HG03108 (cell line): ENCODE data around the gene EED.

ENCODE experiments used
- ATAC-seq: cut with Tn5 transposase; IDR thresholded peaks from one replicate; pipeline ENCODE4 v1.9.1; 2021; ENCODE audit warnings: moderate library complexity; ENCODE audit not compliant: unreplicated experiment

Gene EED, protein sequence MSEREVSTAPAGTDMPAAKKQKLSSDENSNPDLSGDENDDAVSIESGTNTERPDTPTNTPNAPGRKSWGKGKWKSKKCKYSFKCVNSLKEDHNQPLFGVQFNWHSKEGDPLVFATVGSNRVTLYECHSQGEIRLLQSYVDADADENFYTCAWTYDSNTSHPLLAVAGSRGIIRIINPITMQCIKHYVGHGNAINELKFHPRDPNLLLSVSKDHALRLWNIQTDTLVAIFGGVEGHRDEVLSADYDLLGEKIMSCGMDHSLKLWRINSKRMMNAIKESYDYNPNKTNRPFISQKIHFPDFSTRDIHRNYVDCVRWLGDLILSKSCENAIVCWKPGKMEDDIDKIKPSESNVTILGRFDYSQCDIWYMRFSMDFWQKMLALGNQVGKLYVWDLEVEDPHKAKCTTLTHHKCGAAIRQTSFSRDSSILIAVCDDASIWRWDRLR

DNA sequence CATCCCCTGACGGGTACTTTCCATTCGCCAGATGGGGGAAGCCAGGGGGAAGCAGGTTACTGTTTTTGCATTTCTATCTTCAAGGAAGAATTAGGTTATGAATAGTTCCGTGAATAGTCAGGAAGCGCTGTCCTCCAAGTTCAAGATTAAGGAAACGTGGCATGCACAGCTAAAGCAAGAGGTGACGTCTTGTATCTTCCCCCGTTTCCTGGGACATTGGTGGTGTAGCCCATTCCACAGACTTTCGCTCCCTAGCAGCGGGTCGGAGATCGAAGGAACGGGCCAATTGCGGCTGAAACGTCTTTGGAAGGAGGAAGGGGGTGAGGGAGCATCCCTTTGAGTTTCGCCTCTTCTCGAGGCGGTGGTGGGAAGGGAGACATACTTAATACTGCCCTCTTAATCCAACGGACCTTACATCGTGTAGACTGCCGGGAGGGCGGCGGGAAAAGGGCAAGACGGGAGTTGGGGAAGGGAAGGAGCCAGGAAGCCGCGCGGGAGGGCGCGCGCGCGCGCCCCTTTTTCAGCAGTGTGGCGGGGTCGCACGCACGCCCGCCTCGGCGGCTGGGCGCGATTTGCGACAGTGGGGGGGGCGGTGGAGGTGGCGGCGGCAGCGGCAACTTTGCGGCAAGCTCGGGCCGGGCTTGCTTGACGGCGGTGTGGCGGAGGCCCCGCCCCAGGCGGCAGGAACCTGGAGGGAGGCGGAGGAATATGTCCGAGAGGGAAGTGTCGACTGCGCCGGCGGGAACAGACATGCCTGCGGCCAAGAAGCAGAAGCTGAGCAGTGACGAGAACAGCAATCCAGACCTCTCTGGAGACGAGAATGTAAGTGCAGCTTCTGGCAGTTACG is at the start of gene EED:
EED (plus strand) TSS at position 232 of the 847 bp plus-strand sequence; CDS start at position 709, 477 bp downstream.
- ATAC-seq, result peak; percentile 46

DNA sequence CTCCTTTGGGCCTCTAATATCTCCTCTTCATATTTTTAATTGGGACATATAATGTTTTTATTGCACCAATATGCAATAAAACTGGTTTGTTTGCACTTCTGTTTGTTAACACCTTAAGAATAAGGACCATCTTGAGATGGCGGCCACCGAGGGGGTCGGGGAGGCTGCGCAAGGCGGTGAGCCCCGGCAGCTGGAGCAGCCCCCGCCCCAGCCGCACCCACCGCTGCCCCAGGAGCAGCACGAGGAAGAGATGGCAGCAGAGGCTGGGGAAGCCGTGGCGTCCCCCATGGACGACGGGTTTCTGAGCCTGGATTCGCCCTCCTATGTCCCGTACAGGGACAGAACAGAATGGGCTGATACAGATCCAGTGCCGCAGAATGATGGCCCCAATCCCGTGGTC is 49.6 kb upstream of the EED start:
- no peak for ATAC-seq

DNA sequence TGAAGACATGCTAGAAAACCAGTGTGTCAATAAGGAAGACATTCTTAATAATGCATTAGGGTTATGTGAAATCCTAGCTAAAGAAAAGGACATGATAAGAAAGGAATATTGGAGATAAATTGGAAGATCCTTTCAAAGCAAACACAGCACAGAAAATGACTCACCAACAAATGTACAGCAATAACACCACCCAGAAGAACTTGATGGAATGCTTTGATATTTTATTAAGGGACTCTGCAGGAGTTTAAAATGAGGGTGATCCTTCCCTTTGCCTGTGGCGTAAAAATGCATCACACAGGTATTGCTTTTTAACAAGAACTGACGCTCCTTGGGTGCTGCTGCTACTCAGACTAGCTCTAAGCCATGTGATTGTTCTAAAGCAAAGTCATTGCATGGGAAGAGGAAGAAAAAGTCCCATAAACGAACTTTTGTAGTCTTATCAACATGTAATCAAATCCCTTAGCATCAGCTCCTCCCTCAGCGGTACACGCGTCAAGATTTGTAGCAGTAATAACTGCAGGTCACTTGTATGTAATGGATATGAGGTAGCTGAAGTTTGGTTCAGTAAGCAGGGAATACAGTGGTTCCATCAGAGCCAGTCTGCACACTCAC is 48.4 kb upstream of the EED start:
- no peak for ATAC-seq

DNA sequence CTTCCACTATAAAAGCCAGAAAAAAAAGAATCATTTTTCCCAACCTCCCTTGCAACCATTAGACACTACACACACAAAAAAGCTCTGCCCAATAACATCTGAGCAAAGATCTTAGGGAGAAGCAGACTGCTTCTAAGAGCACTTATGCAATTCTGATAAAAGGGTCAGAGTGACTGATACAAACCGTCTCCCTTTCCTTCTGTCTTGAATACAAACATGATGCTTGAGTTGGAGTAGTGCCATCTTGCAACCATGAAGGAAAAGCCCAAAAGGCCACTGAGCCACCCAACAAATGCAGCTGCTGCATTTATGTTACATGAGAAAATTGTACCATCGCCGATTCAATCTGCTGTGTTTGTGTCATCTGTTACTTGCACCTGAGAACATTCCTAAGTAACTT is 47.6 kb upstream of the EED start:
- no peak for ATAC-seq

DNA sequence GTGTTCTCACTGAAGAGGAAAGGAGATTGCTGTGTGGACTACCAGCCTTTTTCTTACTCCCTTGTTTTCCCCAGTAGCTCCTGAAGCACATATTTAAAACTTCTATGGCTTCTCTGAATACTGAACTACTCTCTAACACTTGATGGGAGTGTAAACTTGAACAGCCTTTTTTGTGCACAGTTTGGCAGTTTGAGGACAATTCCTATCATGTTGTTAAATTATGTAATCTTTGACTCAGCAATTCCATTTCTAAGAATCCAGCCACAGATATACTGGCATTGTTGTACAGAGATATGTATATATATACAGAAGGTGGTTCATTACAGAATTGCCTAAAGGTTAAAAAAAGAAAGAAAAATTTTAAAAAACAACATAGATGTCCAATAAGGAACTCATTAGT is 47.1 kb upstream of the EED start:
- ATAC-seq, result no peak

DNA sequence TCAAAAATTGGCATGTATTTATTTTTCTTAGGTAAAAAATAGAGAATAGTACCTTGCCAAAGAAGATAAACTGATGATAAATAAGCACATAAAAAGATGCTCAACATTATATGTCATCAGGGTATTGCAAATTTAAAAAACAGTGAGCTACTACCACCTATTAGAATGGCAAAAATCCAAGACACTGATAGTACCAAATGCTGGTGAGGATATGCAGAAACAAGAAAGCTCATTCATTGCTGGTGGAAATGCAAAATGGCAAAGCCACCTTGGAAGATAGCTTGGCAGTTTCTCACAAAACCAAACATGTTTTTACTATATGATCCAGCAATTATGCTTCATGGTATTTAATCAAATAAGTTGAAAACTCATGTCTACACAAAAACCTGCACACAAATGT is 46.4 kb upstream of the EED start:
- ATAC-seq, result no peak

DNA sequence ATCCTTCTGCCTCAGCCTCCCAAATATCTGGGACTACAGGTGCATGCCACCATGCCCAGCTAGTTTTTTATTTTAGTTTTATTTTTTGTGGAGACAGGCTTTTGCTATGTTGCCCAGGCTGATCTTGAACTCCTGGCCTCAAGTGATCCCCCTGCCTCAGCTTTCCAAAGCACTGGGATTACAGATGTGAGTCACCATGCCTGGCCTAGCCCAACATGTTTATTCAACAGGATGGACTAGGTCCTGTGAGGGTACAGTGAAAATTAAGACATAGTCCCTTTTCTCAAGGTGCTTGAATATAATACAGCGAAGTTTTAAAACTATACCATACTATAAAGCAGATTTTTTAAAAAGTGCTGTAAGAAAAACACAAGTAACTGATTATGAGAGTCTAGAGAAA is 45.2 kb upstream of the EED start:
- ATAC-seq, result no peak

DNA sequence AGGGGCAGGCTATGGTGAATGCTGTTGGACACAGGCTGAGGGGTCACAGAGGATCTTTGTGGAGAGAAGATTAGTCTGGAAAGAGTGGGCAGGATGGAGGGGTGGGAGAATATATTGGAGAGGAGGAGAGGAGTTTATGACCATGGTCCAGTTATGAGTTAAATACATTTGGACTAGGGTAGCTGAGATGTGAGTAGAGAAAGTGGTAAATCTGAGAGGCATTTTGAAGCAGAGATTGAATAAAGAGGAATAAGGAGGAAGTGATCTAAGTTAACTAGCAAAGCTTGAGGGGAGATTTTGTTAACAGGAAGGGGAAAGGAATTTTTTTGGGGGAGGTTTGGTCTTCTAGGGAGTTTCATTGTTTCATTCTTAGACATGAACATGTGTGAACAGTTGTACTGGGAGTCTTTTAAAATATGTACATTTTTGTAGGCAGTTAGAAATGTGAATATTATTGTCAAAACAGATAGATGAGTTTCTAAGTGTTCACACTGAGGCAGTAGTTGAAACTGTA is 43.1 kb upstream of the EED start:
- ATAC-seq, result no peak

DNA sequence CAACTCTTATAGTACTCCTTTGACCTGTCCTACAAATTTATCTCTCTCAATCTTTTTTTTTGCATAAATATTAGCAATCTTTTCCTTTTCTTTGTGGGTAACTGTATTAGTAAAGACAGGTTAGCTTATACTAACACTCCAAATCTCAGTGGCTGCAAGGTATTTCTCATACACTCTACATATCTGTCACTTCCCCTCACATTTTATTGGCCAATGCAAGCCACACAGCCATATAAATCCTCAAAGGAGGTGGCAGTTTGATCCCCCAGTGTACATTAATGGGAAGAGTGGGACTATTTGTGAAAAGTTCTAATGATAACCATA is 42.6 kb upstream of the EED start:
- ATAC-seq, result peak; percentile 27

DNA sequence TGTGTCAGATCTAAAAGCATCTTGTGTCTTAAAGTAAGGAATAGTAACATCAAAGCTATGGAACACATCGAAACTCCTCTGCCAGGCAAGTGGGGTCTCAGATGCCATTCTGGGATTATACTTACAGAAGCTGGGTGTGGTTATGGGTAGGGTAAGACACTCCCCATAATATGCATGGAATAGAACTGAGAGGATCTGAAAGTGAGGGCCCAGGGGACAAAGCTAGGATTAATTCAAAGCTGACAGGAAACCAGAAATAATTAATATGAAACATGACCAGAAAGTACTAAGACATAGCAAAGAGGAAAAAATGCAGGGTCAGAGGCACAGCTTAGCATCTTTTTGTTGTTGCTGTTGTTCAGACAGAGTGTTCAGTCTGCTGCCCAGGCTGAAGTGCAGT is 40.2 kb upstream of the EED start:
- no peak for ATAC-seq

DNA sequence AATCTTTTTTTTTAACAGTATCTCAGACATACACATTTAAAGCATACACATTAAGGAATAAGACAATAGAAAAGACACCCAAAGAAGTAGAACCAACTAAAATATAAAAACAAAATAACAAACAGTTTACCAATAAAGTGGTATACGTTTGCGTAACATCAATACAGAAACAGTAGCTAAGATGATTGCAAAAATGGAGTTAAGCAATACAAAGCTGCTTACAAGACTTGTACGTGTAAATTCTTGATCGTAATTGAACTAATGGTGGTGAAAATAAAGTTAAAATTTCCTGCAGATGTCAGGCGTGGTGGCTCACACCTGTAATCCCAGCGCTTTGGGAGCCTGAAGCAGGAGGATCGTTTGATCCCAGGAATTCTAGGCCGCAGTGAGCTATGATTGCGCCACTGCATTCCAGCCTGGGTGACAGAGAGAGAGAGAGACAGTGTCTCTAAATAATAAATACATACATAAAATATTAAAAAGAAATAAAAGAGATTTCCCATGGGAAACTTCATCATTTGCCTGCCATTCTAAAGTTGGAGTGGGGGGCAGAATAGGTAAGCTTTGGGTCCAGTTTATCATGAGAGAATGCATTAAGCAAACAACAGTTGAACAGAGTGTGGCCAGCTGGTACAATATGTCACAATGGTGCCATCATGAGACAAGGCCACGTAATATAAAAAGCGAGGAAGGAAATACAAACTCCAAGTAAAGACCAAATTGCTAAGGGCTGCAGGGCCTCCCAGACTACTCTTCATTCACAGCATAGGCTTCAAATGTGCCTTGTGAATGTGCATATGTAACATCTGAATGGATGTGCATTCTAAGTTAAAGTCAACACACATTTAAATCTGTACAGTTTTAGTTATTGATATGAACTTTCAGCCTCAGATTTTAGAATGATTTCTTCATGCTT is 38.9 kb upstream of the EED start:
- ATAC-seq, result no peak

DNA sequence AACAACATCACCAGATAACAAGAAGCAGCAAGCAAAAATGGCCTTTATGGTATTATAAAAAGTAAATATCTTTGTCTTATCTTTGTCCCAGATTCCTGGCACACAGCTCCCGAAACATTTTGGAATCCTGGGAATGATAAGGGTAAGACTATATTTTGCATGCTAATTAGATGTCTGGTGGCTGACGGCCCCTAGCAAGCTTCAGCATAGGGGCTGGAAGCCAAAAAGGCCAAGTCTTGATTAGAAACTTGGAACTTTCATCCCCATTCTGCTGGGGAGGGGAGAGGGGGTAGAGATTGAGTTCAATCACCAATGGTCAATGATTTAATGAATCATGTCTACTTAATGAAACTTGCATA is 38.2 kb upstream of the EED start:
- no peak for ATAC-seq

DNA sequence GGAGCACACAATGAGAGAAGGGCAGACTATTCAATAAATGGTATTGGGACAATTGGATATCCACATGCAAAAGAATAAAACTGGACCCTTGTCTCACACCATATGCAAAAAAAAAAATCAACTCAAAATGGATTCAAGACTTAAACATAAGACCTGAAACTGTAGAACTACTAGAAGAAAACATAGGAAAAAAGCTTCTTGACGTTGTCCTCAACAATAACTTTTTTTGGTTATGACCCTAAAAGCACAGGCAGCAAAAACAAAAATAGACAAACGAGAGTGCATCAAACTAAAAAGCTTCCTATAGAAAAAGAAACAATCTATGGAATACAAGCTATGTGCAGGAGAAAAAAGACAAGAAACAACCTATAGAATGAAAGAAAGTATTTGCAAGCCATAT is 37.1 kb upstream of the EED start:
- ATAC-seq, result no peak

DNA sequence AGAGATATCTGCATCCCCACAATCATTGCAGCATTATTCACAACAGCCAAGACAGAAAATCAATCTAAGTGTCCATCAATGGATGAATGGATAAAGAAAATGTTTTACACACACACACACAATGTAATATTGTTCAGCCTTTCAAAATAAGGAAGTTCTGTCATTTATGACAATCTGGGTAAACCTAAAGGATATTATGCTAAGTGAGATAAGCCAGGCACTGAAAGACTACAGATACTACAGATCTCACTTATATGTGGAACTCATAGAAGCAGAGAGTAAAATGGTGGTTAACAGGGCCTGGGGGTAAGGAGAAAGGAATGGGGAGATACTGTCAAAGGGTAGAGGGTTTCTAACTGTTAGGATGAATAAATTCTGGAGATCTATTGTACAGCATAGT is 36.0 kb upstream of the EED start:
- no peak for ATAC-seq

DNA sequence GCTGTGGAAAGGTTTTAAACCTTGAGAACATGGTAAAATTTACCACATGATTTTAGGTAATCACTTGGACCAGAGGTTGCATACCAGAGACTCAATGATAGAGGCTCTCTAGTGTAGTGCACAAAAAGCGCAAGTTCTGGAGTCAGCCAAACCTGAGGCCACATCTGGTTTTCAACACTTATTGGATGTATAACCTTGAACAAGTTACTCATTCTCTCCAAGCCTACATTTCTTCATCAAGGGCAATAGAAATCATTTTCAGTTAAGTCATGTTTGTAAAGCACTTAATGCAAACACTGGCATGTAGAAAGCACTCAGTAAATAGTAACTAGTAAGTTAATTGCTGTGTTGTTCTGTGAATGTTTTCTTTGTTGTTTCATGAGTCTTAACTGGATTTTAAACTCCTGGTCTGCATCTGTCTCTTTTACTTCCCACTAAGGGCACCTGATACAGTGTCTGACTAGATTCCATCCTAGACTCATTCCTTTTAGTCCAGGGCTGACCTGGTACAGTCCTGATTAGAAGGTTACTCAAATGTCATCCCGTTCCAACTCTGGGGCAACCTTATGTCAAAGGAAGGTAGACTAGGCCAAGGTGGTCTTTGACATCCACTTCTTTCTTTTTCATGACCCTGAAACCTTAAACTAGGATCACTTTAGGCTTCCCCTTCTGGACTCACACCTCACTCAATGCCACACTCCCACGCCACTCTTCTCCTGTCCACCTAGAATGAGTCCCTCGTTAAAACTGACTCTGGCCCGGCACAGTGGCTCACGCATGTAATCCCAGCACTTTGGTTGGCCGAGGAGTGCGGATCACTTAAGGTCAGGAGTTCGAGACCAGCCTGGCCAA is 34.5 kb upstream of the EED start:
- ATAC-seq, result no peak

DNA sequence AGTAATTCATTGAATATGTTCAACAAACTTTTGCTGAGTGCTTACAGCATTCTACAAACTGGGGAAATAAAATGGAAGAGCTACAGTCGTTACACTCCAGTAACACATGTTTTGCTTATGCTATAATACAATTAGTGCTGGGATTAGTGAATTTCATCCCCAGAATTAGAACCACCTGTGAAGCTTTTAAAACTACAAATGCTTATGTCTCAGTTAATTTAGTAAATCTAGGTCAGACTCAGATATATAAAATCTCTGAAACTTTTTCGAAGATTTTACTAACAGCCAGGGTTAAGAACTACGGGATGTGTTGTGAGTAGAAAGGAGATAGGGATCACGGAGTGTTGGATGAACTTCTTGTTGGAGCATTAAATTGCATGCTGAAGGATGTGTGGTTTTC is 33.7 kb upstream of the EED start:
- no peak for ATAC-seq

DNA sequence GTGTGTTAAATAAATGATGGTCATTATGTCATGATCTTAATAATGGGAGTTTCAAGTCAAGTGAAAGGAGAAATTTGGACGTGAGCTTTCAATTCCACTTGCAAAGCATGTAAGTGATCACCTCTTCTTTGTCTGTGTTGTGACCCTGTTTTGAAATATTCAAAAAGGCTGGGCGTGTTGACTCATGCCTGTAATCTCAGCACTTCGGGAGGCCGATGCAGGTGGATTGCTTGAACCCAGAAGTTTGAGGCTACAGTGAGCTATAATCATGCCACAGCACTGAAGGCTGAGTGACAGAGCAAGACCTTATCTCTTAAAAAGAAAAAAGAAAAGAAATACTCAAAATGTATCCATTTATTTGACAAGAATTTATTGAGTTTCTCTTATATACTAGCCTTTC is 32.9 kb upstream of the EED start:
- peak; percentile 51 for ATAC-seq

DNA sequence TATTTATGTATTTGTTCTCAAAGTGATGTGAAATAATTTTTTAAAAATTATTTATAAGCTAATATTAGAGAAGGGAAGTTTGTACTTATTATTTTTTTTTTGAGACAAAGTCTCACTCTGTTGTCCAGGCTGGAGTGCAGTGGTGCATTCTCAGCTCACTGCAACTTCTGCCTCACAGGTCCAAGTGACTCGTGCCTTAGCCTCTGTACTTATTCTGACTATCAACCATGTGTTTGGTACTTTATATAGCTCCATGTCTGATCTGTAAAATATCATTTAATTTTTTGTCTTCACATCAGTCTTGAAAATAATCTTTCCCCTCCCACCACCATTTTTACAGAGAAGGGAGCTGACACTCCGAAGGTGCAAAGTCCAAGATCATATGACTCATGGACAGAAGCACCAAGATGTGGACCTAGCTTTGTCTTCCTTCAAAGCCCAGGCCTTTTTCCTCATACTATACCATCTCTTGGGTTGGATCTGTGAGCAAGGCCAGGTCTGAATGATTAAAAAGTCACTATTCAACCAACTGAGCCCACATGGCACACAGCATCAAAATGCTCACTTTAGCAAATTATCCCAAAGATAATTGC is 32.4 kb upstream of the EED start:
- no peak for ATAC-seq

DNA sequence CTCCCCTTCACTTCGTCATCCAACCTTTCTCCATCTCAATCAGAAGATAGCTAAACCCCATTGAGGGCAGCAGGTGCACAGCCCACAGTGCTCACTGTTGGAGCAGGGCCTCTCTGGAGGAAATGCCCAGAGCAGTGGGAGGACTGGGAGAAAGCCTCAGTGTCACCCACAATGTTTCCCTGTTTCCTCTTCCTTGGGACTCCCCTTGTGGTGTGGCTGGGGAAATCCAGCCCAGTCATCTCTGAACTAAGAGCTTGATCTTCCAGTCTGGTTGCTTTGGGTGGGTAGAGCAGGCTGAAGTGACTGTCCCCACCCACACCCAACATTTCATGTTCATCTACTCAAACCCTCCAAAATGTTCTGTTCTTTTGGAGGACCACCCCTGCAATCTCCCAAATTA is 29.8 kb upstream of the EED start:
- peak; percentile 37 for ATAC-seq
